ENCODE data around the gene HIGD1B. TPM values are rescaled to one million over a fixed set of nuclear protein-coding genes. Genes with fewer than 3 reads are reported as not detected.

HIGD1B gene
- total and polyA plus RNA-seq, 2 donors (not counting 1 experiment from before 2014, with no cell fraction given) = not detected

DNA sequence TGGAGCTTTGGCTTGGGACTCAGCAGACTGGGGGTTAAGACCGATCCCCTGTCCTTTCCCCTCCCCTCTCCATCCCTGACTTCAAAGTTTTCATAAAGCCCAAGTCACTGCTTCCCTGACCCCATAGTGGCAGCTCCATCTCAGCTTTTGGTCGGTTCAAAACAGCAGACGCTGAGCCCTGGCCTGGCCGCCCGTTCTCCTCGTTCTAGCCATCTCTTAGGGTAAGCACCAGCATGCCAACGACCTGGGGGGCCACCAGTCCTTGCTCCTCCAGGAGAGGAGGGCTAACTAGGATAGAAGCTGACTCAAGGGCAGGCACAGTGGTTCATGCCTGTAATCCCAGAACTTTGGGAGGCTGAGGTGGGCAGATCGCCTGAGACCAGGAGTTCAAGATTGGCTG is 1.5 kb upstream of the HIGD1B start:
- ATAC-seq (ENCODE audit: low read depth) = no peak

DNA sequence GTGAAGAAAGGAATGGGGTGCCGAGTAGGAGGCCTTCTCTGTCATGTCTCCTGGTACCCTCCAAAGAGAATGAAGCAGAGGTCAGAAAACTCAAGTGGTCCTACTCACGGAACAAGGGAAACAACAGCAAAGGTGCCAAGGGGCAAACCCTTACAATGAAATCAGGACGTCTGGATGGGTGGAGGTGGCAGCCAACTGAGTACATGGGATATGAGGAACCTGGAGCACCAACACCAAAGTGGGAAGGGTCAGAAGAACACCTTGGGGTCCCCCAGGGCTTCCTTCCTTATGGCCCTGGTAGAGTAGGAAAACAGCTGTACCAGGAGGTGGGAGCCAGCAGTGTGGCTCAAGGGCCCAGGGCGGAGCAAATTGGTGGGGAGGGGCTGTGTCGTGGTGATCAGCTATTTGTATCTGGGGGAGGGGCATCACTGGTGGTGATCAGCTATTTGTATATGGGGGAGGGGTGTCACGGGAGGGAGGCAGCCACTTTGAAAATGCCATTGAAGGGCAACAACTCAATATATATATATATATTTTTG is 643 bp downstream of the HIGD1B start:
- no peak overlapping the region for H3K9ac ChIP-seq (ENCODE audit: low read length)
- H3K4me1 ChIP-seq (ENCODE audit: control insufficient read depth in 2 of 2, insufficient read depth in 2 of 2, low read length in 2 of 2) = no peaks in the 10 kb centered on the region
- H4K20me1 ChIP-seq (ENCODE audit: control insufficient read depth, insufficient read depth, low read length, poor library complexity, severe bottlenecking) = no peaks in the 10 kb centered on the region
- TF ChIP-seq, protein P1, sequence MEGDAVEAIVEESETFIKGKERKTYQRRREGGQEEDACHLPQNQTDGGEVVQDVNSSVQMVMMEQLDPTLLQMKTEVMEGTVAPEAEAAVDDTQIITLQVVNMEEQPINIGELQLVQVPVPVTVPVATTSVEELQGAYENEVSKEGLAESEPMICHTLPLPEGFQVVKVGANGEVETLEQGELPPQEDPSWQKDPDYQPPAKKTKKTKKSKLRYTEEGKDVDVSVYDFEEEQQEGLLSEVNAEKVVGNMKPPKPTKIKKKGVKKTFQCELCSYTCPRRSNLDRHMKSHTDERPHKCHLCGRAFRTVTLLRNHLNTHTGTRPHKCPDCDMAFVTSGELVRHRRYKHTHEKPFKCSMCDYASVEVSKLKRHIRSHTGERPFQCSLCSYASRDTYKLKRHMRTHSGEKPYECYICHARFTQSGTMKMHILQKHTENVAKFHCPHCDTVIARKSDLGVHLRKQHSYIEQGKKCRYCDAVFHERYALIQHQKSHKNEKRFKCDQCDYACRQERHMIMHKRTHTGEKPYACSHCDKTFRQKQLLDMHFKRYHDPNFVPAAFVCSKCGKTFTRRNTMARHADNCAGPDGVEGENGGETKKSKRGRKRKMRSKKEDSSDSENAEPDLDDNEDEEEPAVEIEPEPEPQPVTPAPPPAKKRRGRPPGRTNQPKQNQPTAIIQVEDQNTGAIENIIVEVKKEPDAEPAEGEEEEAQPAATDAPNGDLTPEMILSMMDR (IDR thresholded peaks at IDR 0.05) = no peak
- no peak for TF ChIP-seq EZH2 (IDR thresholded peaks at IDR 0.05; ENCODE audit: borderline replicate concordance, insufficient read depth, low read depth, low read length, poor library complexity, severe bottlenecking)
- POLR2A ChIA-PET = no interaction called here
- H3K4me2 ChIP-seq (replicated peaks; ENCODE audit: low read depth, low read length, poor library complexity, severe bottlenecking) = no peak overlapping the region
- no peak overlapping the region for H2AFZ ChIP-seq (ENCODE audit: insufficient read depth, low read depth, low read length, poor library complexity, severe bottlenecking)
- H3K4me1 Mint-ChIP-seq = peaks cover 8% of the 10 kb centered on the region
- H3K36me3 ChIP-seq (replicated peaks in 1 of 2; ENCODE audit: control extremely low read depth in 1 of 2, control insufficient read depth in 1 of 2, extremely low read depth in 1 of 2, insufficient read depth in 2 of 2, low read length in 1 of 2) = peaks cover 4 to 17% of the 10 kb centered on the region in 2 experiments
- no peaks in the 10 kb centered on the region for H3K79me2 ChIP-seq (ENCODE audit: control insufficient read depth, insufficient read depth, low read length)
- ATAC-seq (ENCODE audit: low read depth) = no peak
- peak overlapping the region; percentile 46 for H3K27ac Mint-ChIP-seq
- H3K9me3 Mint-ChIP-seq (ENCODE audit: insufficient read depth) = no peaks in the 10 kb centered on the region
- H3K27ac ChIP-seq (ENCODE audit: low read length in 2 of 2) = no peak overlapping the region
- CTCF ChIA-PET = interaction anchor here (1.1 to 1.9 kb wide), 2 partner anchors 16 to 31 kb away, joined by 3 to 7 read pairs; no protein-coding TSS in a partner anchor
- intact Hi-C loops (cut with micrococcal nuclease) = no loop called here
- no peaks in the 10 kb centered on the region for H3K9me3 ChIP-seq (ENCODE audit: control extremely low read depth in 1 of 3, control insufficient read depth in 2 of 3, insufficient read depth in 1 of 3, low read length in 2 of 3)
- no peak overlapping the region for H3K4me3 ChIP-seq (ENCODE audit: control extremely low read depth in 1 of 5, extremely low read depth in 1 of 5, insufficient read depth in 1 of 5, low read depth in 2 of 5, low read length in 4 of 5)
- 94% methylated on average over 3 of the region's 6 CpGs for WGBS (ENCODE audit: insufficient coverage)
- no peak for DNase-seq
- no peak overlapping the region for H3K4me3 Mint-ChIP-seq
- no peaks in the 10 kb centered on the region for H3K27me3 Mint-ChIP-seq
- no peaks in the 10 kb centered on the region for H3K27me3 ChIP-seq (replicated peaks in 1 of 4; ENCODE audit: control extremely low read depth in 1 of 4, control insufficient read depth in 3 of 4, insufficient read depth in 4 of 4, low read length in 3 of 4)

More for the DNA sequence above, 1.5 kb upstream of the HIGD1B start:
- Mint-ChIP-seq H3K4me3 (no peak overlapping the region), H3K27me3 (no peaks in the 10 kb centered on the region), H3K9me3 (ENCODE audit: insufficient read depth) (no peaks in the 10 kb centered on the region), H3K27ac (no peak overlapping the region), H3K4me1 (peaks cover 8% of the 10 kb centered on the region)
- ChIA-PET POLR2A (no interaction called here), CTCF (interaction anchor here (1.2 kb wide), 1 partner anchor 17 kb away, joined by 3 read pairs; no protein-coding TSS in a partner anchor)
- TF ChIP-seq, protein P1 (IDR thresholded peaks at IDR 0.05) = no peak
- no peak for TF ChIP-seq EZH2 (IDR thresholded peaks at IDR 0.05; ENCODE audit: borderline replicate concordance, insufficient read depth, low read depth, low read length, poor library complexity, severe bottlenecking)
- intact Hi-C loops (cut with micrococcal nuclease) = no loop called here
- H3K4me1 ChIP-seq (ENCODE audit: control insufficient read depth in 2 of 2, insufficient read depth in 2 of 2, low read length in 2 of 2) = no peaks in the 10 kb centered on the region
- no peaks in the 10 kb centered on the region for H3K9me3 ChIP-seq (ENCODE audit: control extremely low read depth in 1 of 3, control insufficient read depth in 2 of 3, insufficient read depth in 1 of 3, low read length in 2 of 3)
- H3K9ac ChIP-seq (ENCODE audit: low read length) = no peak overlapping the region
- H3K36me3 ChIP-seq (replicated peaks in 1 of 2; ENCODE audit: control extremely low read depth in 1 of 2, control insufficient read depth in 1 of 2, extremely low read depth in 1 of 2, insufficient read depth in 2 of 2, low read length in 1 of 2) = peaks cover 3 to 8% of the 10 kb centered on the region in 2 experiments
- DNase-seq = no peak
- no peak overlapping the region for H3K4me2 ChIP-seq (replicated peaks; ENCODE audit: low read depth, low read length, poor library complexity, severe bottlenecking)
- no peak overlapping the region for H3K27ac ChIP-seq (ENCODE audit: low read length in 2 of 2)
- no peaks in the 10 kb centered on the region for H3K27me3 ChIP-seq (replicated peaks in 1 of 4; ENCODE audit: control extremely low read depth in 1 of 4, control insufficient read depth in 3 of 4, insufficient read depth in 4 of 4, low read length in 3 of 4)
- WGBS (ENCODE audit: insufficient coverage) = 92% methylated on average over 7 of the region's 8 CpGs
- no peaks in the 10 kb centered on the region for H4K20me1 ChIP-seq (ENCODE audit: control insufficient read depth, insufficient read depth, low read length, poor library complexity, severe bottlenecking)
- no peaks in the 10 kb centered on the region for H3K79me2 ChIP-seq (ENCODE audit: control insufficient read depth, insufficient read depth, low read length)
- no peak overlapping the region for H2AFZ ChIP-seq (ENCODE audit: insufficient read depth, low read depth, low read length, poor library complexity, severe bottlenecking)
- H3K4me3 ChIP-seq (ENCODE audit: control extremely low read depth in 1 of 5, extremely low read depth in 1 of 5, insufficient read depth in 1 of 5, low read depth in 2 of 5, low read length in 4 of 5) = no peak overlapping the region

Data from B cell (primary cell).